Sigmoid colon (tissue), 4 donors: ENCODE measurements around the gene PADI2.

Source experiments
- EP300 ChIP-seq, 4 donors: sonication (generic); formaldehyde crosslinking; IDR thresholded peaks; one replicate each; pipeline ENCODE4 v1.6.1; 2017; ENCODE audit warnings: antibody characterized with exemption in 4 of 4
- POLR2A ChIP-seq, 2 donors: fragments of 450-650 bp; IDR thresholded peaks; one replicate each; pipeline ENCODE4 v1.6.1; 2016; ENCODE audit warnings: antibody characterized with exemption in 2 of 2, mild to moderate bottlenecking in 2 of 2, moderate library complexity in 2 of 2
- TF ChIP-seq, protein P1 (sequence below), 4 experiments: fragments of 450-650 bp in 3 of 4; fragments of 200-600 bp in 1 of 4; IDR thresholded peaks; one replicate each; pipeline ENCODE4 v1.5.1; 2016 to 2019; ENCODE audit warnings: antibody characterized with exemption in 4 of 4, mild to moderate bottlenecking in 3 of 4, moderate library complexity in 2 of 4

DNA sequence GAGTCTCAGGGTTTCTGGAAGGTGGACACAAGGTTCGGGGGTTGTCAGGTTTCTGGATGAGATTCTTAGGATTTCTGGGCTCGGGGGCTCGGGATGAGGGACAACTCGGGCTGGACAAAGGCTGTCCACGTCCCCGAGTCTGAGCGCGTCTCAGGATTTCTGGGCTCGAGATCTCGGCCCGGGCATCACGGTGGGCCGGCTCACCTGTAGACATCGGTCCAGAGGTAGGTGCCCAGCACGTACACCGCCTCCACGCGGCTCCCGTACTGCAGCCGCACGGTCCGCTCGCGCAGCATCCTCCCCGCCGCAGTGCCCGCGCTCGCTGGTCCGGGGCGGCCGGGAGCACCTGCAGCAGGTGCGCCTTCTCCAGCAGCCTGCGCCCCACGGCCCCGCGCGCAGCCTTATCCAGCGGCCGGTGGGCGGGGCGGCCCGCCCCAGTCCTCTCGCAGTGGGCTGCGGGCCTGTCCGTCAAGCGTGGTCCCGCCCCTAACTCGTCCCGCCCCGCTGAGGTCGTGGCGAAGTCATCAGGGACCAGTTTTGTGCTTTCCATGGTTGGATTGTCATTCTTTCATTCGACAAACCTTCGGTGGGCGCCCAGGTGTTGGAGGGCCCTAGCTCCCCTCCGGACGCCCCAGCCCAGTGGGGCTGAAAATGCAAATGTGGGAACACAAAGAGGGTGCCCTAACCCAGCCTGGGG is at the start of gene PADI2:
- TF ChIP-seq, protein P1, sequence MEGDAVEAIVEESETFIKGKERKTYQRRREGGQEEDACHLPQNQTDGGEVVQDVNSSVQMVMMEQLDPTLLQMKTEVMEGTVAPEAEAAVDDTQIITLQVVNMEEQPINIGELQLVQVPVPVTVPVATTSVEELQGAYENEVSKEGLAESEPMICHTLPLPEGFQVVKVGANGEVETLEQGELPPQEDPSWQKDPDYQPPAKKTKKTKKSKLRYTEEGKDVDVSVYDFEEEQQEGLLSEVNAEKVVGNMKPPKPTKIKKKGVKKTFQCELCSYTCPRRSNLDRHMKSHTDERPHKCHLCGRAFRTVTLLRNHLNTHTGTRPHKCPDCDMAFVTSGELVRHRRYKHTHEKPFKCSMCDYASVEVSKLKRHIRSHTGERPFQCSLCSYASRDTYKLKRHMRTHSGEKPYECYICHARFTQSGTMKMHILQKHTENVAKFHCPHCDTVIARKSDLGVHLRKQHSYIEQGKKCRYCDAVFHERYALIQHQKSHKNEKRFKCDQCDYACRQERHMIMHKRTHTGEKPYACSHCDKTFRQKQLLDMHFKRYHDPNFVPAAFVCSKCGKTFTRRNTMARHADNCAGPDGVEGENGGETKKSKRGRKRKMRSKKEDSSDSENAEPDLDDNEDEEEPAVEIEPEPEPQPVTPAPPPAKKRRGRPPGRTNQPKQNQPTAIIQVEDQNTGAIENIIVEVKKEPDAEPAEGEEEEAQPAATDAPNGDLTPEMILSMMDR (IDR thresholded peaks at IDR 0.05) = no peak
- TF ChIP-seq EP300 (IDR thresholded peaks at IDR 0.05) (no peak), POLR2A (IDR thresholded peaks at IDR 0.05) (peak in 1 of 2 donors; percentile 44)
